ENCODE measurements around the gene BANF1. TPM values are rescaled to one million over a fixed set of nuclear protein-coding genes. Genes with fewer than 3 reads are reported as not detected.

The BANF1 gene
- total and polyA plus RNA-seq, 10 of the 15 experiments (the other 5 are each of a cell fraction or from before 2014, with no cell fraction given), result 99.0 to 574 (median 297) TPM

DNA sequence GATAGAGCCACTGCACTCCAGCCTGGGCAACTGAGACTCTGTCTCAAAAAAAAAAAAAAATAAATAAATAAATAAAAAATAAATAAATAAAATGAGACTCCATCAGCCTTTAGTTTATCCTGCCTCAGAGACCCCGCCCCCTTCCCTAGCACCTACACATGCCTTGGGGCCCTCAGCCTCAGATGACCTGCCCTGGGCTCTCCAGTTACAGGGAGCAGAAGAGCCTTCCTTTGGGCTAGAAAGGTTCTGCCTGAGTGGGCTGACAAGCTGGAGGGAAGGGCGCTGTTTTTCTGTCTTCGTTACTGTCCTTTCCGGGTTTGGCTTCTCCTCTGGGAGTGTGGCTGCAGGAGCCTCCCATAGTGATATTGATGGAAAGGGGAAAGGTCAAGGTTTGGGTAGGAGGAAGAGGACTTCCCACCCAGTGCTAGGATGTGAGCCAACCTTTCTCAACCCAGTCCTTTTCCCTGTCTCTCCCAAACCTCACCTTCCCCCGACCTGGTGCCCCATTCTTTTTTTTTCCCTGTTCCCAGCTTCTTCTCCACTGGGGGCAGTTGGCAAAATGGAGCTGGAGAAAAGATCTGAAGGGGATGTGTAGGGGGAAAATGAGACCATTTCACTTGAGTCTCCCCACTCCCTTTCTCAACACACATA is 48.4 kb downstream of the BANF1 start:
- Histone ChIP-seq H3K4me3 (peak overlapping the region; percentile 80; the same call in 1 of the 2 replicates), H3K4me1 (ENCODE audit: control insufficient read depth, insufficient read depth, low read length) (peaks cover 15% of the 10 kb centered on the region), H3K9ac (ENCODE audit: control insufficient read depth, insufficient read depth, low read length) (peak overlapping the region; percentile 87; the same call in 1 of the 2 replicates), H3K9me3 (replicated peaks; ENCODE audit: control insufficient read depth, insufficient read depth, low read length) (no peaks in the 10 kb centered on the region), H3K4me2 (ENCODE audit: control insufficient read depth, insufficient read depth) (peak overlapping the region; percentile 88; the same call in 1 of the 2 replicates), H3K79me2 (ENCODE audit: control insufficient read depth, insufficient read depth, low read length) (peaks cover 27% of the 10 kb centered on the region), H3K27me3 (replicated peaks in 1 of 2; ENCODE audit: control insufficient read depth in 2 of 2, insufficient read depth in 2 of 2, low read length in 1 of 2) (no peaks in the 10 kb centered on the region), H3K27ac (ENCODE audit: control insufficient read depth, insufficient read depth) (peak overlapping the region; percentile 82; the same call in 1 of the 2 replicates), H2AFZ (ENCODE audit: control insufficient read depth, low read depth, low read length) (no peak overlapping the region), H3K36me3 (ENCODE audit: control insufficient read depth in 2 of 2, insufficient read depth in 2 of 2, low read length in 1 of 2) (peaks cover 5 to 8% of the 10 kb centered on the region in 2 experiments; a peak in 3 of 4 replicates), H4K20me1 (ENCODE audit: control insufficient read depth, insufficient read depth) (no peaks in the 10 kb centered on the region)
- SMC1A ChIA-PET (ENCODE audit: uncharacterized antibody, unreplicated experiment), result interaction anchor here (0.9 to 4.9 kb wide), 5 partner anchors 13 to 261 kb away, joined by 3 to 29 read pairs (median 5); no protein-coding TSS in a partner anchor
- intact Hi-C loops (cut with micrococcal nuclease; ENCODE audit: unreplicated experiment), result loop anchor here (5.0 kb wide), 1 partner anchor 193 kb away; the partner anchor contains the start of gene CFL1
- DNase-seq (ENCODE audit: low read depth, low spot score) (no peak), ATAC-seq (no peak), FAIRE-seq (no peak)
- RAD21 ChIA-PET (ENCODE audit: unreplicated experiment), result interaction anchor here (1.1 to 3.5 kb wide), 6 partner anchors 9 to 171 kb away, joined by 3 to 27 read pairs (median 6); partner anchors contain the start of genes CCDC85B and PACS1
- TF ChIP-seq POLR2AphosphoS2 (IDR thresholded peaks at IDR 0.05; ENCODE audit: low read depth, low read length) (no peak), PML (IDR thresholded peaks at IDR 0.05; ENCODE audit: low read length) (no peak), STAT1 (conservative IDR thresholded peaks at IDR 0.05) (no peak), LARP7 (IDR thresholded peaks at IDR 0.05) (no peak), POU2F2 (IDR thresholded peaks at IDR 0.05; ENCODE audit: borderline replicate concordance, low read depth, low read length) (no peak), SPI1 (IDR thresholded peaks at IDR 0.05; ENCODE audit: borderline replicate concordance, insufficient read depth, low read depth, low read length) (no peak), TCF7 (IDR thresholded peaks at IDR 0.05; ENCODE audit: borderline replicate concordance) (no peak), KAT2A (conservative IDR thresholded peaks at IDR 0.05; ENCODE audit: control insufficient read depth, low read depth, low read length) (no peak), HDAC2 (IDR thresholded peaks at IDR 0.05) (no peak), ZBTB40 (IDR thresholded peaks at IDR 0.05; ENCODE audit: borderline replicate concordance) (no peak), SMC3 (IDR thresholded peaks at IDR 0.05; ENCODE audit: borderline replicate concordance, low read length) (no peak), EED (IDR thresholded peaks at IDR 0.05; ENCODE audit: low read depth) (no peak), MEF2A (IDR thresholded peaks at IDR 0.05; ENCODE audit: insufficient read depth, low read depth, low read length) (no peak)
- TF ChIP-seq, protein P1, sequence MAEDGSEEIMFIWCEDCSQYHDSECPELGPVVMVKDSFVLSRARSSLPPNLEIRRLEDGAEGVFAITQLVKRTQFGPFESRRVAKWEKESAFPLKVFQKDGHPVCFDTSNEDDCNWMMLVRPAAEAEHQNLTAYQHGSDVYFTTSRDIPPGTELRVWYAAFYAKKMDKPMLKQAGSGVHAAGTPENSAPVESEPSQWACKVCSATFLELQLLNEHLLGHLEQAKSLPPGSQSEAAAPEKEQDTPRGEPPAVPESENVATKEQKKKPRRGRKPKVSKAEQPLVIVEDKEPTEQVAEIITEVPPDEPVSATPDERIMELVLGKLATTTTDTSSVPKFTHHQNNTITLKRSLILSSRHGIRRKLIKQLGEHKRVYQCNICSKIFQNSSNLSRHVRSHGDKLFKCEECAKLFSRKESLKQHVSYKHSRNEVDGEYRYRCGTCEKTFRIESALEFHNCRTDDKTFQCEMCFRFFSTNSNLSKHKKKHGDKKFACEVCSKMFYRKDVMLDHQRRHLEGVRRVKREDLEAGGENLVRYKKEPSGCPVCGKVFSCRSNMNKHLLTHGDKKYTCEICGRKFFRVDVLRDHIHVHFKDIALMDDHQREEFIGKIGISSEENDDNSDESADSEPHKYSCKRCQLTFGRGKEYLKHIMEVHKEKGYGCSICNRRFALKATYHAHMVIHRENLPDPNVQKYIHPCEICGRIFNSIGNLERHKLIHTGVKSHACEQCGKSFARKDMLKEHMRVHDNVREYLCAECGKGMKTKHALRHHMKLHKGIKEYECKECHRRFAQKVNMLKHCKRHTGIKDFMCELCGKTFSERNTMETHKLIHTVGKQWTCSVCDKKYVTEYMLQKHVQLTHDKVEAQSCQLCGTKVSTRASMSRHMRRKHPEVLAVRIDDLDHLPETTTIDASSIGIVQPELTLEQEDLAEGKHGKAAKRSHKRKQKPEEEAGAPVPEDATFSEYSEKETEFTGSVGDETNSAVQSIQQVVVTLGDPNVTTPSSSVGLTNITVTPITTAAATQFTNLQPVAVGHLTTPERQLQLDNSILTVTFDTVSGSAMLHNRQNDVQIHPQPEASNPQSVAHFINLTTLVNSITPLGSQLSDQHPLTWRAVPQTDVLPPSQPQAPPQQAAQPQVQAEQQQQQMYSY (CRISPR knock-in tag; IDR thresholded peaks at IDR 0.05), result no peak
- TF ChIP-seq, protein P2, sequence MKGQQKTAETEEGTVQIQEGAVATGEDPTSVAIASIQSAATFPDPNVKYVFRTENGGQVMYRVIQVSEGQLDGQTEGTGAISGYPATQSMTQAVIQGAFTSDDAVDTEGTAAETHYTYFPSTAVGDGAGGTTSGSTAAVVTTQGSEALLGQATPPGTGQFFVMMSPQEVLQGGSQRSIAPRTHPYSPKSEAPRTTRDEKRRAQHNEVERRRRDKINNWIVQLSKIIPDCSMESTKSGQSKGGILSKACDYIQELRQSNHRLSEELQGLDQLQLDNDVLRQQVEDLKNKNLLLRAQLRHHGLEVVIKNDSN (IDR thresholded peaks at IDR 0.05; ENCODE audit: borderline replicate concordance, extremely low read length, insufficient read depth, low read depth, low read length), result no peak
- 96% methylated on average over 5 of the region's 5 CpGs for WGBS (ENCODE audit: insufficient coverage, insufficient replicate concordance, low lambda C conversion rate, missing lambda C conversion rate)
- POLR2A ChIA-PET, result interaction anchor here (0.6 to 3.5 kb wide), 10 partner anchors 12 to 994 kb away, joined by 3 to 25 read pairs (median 6); partner anchors contain the start of genes BANF1, EIF1AD and MUS81
- BruUV-seq (replicated peaks), result no TSS peak
- CTCF ChIA-PET, result interaction anchor here (1.0 to 6.4 kb wide), 9 partner anchors 9 to 205 kb away, joined by 3 to 94 read pairs (median 6); partner anchors contain the start of gene MUS81
- in situ Hi-C loops (cut with MboI), result no loop called here
